ENCODE data around the gene SLC10A7.

SLC10A7 gene

DNA sequence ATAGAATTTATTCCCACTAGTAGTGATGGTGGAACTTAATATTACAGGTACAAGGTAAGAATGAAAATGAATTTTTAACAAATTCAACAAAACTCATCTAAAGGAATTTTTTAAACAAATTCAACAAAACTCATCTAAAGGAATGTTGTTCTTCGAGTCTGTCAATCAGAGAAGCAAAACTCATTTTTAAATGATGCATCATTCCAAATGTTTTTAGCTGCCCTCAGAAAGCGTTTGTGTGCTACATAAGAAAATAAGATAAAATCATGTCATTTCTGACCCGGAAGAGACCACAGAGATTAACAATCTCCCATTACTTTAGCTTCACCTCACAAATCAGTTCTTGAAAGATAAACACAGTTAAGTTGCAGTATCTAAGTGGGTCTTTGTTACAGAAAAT is 178.0 kb downstream of the SLC10A7 start:
- no peak for DNase-seq

DNA sequence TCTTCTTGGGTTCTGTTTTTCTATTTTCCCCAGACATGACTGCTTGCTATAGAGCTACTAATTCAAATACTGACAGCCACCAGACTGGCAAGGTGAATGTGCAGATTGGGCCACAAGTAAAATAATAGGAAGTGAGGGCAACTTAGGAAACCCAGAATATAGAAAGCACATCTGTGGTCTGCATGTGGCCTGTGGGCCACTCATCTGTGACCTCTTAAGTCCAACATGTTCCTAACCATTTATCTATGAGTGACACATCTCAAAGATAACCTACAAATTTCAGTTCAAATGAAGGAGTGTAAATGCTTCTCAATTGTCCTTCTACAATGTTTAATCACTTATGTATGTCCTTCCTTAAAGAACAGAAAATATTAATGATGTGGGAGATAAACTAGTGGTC is 178.5 kb downstream of the SLC10A7 start:
- no peak for DNase-seq

DNA sequence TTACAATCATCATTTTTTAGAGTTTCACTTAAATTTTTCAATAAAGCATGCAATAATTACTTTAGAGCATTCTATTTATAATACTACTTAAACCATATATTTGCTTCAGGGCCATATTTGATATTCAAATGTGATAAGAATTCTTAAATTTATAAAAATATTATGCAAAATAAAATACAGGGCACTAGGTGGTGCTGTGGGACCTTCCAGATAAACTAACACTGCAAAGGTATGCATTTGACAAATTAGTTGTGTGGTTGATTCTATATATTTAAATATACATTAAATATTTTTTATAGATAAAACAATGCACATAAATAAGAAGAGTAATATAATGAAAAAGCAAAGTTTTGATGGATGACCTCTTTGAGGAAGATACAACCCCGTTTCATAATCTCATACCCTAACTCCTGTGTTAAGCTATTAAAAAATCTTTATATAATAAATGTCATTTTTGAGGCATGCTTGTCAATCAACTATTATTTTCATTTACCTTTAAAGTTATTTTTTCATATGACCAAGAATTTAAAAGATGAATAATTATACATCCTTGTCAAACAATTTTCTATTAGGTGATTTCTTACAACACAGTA is 179.0 kb downstream of the SLC10A7 start:
- peak; percentile 20 for DNase-seq

DNA sequence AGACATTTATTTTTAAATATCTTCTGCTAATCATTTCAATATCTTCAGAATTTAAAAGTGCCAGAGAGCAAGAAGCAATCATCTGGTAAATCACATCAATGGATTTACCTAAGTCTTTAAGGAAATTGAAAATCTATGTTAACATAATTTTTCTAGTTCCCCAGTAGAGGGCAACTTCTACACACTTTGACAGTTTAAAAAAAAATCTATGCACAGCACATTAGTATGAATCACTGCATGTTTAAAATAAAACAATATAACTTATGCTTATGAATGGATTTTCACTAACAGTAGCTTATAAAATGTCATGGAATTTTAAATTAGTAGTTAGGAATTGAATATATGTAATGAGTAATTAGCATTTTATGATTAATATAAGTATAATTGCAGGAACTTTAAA is 180.9 kb downstream of the SLC10A7 start:
- peak; percentile 3 for DNase-seq

DNA sequence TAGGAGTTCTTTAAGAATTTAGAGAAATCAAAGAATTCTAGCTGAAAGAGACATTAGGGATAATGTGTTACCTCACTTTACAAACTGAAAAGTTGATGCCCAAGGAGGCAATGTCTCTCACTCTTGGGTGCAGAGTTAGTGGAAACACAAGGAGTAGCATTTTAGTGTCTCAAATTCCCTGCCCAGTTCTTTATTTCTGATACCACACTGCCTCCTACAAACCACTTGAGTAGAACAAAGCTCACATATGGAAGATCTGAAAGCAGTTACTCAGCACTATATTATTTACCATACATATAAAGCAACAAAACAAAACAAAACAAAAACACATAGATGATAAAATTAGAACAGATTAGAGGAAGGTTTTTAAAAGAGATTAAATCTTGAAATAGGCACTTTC is 183.2 kb downstream of the SLC10A7 start:
- no peak for DNase-seq

DNA sequence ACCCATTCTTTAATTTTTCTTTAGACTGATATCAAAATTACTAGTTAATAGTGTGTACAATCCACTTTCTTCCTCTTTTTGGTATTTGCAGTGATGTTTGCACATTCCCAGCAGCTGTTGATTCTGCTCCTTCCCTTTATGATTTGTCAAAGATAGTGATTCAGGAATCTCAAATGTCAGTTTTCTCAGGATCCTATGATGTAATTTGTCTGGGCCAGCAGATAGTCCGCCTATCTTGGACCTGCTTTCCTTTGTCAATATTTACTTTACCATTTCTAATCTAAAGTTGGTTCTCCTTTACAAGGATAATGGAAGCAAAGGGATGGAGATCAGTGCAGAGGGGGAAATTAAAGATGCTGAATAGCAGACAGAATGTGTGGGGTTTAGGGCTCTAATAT is 185.3 kb downstream of the SLC10A7 start:
- DNase-seq, result no peak

DNA sequence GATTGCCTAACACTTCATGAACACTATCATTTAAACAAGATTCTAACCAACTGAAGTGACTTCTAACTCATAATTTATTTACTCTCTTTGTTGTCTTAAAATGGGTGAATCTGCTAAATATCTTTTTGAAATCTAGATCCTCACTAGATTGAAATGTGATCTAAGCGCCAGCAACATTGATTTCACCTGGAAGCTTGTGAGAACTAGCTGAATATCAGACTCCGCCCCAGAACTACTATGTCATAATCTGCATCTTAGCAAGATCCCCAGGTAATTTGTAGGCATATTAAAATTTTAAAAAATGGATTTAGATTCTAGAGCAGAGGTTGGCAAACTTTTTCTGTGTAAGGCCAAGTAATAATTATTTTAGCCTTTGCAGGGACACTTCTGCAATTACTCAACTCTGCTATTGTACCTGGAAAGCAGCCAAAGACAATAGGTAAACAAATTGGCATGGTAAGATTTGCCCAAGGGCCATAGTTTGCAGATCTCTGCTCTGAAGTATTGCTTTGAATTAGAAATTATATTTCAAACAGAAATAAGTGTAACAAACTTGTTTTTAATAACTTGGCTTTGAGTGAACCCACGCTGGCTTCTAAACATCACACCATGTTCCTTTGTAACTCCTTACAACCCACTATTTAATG is 185.9 kb downstream of the SLC10A7 start:
- no peak for DNase-seq

DNA sequence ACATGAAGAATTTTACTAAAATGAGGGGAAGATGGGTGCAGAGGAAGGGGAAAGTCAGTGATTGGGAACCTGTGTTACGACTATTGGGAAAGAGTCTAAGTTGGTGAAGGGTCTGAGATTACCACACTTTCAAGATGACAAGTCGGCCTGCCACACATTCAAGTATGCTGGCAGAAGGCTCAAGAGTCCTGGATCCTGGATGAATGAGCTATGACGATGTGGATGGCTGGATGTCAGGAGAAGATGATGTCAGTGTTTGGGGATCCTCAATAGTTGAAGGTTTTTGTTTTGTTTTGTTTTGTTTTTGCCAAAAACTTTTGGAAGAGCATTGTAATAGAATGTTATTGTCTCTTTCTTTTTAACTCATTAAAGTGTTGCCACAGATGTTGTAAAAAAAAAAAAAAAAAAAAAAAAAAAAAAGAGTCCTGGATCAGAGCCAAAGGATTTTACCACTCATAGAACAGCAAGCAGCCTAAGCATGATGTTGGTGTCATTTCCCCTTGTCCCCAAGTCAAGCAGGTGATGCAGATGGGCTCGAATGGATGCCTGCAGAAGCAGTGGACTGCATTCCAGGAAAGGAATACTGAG is 186.8 kb downstream of the SLC10A7 start:
- no peak for DNase-seq

DNA sequence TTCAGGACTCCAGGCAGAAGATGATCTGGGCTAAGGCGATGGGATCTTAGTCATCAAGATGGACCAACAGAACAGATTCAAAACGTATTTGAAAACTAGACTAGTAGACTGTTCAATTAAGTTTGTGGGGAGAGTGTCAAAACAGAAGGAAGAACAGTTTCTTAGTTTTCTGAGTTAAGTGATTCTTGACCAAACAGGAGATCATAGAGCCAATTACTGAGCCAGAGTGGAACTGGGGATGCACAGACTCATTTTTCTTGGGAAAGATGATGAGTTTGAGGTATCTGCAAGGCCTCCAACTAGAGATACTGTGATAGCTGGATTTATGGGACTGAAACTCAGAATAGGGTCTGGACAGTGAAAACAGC is 187.9 kb downstream of the SLC10A7 start:
- no peak for DNase-seq

DNA sequence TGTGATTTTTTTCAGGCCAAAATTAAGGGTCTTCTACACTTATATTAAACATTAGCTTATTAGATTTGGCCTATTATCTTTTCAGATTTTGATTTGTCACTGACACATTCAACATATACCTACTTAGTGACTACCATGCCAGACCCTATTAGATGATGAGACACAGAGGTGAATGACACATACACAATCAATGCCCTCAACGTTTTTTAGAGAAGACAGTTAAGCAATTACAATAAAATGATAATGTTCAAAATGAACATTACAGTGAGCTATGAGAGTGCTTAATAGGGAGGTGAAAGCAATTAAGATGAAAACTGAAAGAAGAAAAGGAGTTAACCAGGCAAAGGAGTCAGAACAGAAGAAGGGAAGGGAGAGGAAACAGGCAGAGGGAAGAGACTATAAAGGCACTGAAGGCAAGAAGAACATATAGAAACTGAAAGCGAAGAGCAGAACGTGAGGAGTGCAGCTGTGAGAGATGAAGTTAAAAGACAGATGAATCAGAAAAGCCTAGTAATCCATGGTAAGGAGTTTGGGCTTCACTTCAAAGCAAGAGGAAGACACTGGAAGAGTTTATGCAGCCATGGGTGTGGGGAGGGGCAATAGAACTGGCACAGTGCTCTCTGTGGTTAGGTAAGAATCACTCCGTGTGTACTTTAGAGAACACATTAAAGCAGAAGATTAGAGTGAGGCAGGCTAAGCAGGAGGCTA is 188.4 kb downstream of the SLC10A7 start:
- peak; percentile 57 for DNase-seq

DNA sequence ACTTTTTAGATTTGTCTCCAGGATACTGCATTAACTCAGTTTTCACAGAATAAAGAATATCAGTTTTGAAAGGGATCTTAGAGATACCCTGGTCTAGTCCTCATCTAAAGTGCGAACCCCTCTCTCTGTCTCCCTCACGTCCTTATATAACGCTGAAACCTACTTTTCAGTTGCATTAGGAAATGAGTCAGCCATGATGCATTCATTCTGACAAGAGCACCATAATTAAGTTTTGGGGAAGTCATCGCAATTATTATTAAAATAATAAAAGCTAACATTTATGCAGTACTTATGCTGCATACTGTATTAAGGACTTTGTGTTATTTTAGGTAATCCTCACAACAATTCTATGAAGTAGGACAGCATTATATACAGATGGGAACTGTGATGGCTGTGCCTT is 191.3 kb downstream of the SLC10A7 start:
- no peak for DNase-seq

DNA sequence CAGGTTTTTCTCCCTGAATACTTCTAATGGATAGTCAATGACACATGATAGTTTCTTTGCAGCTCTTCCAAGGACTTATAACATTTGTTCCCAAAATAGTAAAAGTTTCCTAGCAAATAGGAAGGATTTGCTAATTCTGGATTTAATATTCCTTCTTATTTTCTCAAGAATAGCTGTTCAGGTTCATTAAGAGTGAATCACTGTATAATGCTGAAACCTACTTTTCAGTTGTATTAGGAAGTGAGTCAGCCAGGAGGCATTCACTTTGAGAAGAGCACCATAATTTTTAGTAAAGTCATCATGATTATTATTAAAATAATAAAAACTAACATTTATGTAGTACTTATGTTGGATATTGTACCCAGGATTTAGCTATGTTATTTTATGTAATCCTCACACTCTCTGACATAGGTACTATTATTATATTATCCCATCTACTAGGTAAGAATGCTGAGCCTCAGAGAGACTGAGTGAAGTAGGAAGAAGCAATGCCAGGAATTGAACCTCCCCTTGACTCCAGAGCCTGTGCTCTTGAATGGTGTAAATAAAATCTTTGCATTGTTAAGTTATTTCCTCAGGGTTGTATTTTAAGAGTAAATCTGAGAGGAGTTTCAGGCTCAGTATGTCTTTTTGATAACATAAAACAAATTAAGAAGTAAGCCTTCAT is 192.6 kb downstream of the SLC10A7 start:
- DNase-seq, result no peak

DNA sequence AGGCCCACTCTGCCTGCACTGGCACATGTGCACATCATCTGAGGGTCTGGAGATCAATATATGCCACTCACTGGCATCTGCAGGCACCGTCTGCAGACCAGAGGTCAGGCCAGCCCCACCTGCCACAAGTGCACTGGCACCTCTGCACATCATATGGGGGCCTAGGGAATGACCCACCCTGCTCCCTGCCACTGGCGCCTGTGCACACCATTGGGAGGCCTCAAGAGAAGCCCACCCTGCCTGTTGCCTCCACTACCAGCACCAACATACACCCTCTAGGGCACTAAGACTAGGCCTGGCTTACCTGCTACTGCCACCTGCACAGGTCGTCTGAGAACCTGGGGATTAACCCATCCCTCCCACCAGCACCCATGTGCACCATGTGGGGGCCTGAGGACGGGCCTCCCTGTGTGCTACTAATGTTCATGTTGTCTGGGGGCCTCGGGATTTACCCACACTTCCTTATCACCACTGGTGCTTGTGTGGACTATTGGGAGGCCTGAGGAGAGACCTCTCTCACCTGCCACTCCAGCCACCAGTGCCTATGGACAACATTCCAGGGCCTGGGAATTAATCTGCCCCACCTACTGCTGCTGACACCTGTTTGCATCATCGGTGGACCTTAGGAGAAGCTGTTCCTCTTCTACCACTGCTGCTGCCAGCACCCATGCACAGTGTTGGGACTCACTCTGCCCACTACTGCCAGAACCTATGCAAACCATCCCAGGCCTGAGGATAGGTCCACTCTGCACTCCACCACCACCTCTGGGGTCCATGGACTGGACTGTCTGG is 193.7 kb downstream of the SLC10A7 start:
- no peak for DNase-seq

DNA sequence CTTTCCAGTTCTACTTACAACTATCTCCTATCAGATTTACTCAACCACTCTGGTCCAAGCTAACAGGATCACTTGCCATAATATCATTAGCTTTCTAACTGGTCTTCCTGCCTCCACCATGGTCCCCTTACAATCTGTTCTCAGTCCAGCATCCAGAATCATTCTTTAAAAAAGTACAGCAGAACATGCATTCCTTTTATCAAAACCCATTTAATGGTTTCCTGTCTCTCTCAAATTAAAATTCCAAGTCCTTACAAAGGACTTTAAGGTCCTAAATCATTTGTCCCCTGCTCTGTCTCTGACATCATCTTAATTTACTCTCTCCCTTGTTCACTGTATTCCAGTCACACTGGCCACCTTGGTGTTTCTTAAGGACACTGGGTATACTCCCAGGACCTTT is 202.8 kb downstream of the SLC10A7 start:
- DNase-seq, result no peak

DNA sequence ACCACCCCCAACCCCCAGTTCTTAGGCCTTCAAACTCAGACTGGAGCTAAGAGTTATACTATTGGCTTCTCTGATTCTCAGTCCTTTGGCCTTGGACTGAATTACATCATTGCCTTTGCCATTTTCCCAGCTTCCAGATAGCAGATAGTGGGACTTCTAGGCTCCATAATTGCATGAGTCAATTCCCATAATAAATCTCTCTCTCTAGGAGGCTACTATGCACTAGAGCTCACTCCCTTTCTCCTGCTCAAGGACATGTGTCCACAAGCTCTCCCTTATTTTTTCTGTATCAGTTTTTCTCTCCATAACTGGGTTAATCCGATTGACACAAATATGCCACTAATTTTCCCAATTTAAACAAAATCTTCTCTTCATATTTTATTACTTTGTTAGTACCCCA is 204.0 kb downstream of the SLC10A7 start:
- no peak for DNase-seq

DNA sequence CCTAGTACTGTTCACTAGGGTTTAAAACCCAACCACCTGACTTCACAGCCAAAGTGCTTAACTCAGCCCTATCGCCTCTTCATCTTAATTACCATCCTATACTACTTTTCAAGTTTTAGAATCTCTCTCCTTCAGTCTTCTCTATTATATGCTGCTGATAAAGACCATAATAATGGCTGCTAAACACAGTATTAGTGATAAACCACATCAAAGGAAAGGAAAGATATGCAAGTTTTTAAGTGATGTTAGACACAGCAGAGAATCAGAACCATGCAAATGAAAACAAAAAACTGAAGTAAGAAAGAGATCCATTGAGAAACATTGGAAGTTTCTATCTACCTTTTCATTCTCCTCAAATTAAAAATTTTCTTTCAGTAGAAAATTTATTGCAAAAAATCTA is 206.6 kb downstream of the SLC10A7 start:
- DNase-seq, result no peak

DNA sequence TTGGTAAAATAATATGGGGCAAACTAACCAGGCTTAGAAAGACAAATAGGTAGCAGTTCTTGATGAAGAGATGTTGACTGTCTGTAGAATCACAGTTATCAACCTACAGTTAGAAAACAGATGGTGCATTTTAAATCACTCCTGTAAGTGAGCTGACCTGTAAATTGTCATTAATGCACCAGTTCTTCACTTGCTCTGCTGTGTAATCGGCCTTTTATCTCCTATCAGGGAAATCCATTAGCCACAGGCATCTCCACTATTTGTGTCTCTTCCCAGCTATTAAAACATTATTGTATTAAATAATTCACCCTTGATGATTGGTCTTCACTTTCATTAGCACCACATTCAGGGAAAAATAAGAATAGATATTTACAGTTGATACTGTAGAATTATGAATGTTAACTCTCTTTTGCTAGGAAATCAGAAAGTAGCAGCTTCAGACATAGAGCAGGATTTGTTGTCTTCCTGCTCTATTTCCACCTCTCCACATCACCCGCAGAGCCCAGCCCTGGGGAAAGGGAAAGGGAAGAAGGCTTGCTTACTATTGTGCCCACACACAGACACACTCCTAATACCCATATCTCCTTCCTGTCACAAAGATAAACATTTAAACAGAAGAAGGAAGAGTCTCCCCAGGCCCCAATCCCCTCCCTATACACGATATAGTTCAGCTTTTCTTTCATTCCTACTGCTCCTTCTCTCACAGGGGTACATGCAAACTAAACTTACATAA is 210.3 kb downstream of the SLC10A7 start:
- no peak for DNase-seq

DNA sequence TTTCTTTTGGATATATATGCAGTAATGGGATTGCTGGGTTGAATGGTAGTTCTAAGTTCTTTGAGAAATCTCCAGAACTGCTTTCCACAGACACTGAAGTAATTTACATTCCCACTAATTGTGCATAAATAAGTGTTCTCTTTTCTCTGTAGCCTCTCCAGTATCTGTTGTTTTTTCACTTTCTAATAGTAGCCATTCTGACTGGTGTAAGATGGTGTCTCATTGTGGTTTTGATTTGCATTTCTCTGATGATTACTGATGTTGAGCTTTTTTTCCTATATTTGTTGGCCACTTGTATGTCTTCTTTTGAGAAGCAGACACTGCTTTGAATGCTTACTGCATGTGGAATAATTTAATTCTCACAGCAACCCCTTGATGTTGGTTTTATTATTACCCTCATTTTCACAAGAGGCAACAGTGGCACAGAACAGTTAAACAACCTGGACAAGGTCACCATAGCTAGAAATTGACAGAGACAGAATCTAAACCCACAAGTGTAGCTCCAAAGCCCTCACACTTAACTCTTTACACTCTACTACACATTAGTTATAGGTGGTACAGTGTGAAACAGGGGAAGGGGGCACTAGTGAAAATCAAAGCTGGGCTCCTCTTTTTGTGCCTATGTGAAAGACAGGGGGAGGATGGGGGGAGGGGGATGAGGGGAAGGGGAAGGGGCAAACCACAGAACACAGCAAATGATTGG is 211.3 kb downstream of the SLC10A7 start:
- no peak for DNase-seq

DNA sequence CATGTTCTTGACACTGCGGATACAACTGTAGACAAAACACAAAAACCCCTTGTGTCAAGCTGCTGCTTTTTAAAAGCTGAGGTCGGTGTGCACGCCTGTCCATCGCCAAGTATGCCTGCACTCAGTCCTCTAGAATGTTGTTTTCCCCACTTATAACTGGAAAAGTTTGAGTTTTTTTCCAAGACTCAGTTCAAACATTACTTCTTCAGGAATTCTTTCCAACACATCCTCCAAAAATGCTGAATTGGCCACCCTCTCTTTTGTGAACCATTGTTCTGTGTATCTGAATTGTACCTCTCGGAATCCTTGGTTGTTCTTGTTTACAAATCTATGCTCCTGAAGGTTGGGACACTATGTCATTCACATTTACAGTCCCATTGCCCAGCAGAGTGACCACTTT is 212.8 kb downstream of the SLC10A7 start:
- DNase-seq, result no peak

DNA sequence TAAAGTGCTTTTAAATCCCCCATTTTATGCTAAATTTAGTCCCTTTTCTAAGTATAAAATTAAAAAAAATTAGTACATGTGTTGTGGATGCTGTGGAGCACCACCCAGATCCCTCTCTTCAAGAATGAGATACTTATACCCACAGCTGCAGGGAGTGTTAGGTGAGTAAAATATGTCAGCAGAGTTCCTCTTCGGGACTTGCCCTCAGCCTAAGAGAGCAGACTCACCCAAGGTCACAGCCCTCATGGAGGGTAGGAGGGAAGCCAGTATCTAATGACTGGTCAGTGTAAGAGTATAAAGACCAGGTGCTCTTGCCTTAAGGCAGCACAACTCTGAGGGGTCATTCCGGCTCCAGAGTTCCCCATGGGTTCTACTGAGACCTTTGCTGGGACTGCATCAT is 218.9 kb downstream of the SLC10A7 start:
- DNase-seq, result no peak

DNA sequence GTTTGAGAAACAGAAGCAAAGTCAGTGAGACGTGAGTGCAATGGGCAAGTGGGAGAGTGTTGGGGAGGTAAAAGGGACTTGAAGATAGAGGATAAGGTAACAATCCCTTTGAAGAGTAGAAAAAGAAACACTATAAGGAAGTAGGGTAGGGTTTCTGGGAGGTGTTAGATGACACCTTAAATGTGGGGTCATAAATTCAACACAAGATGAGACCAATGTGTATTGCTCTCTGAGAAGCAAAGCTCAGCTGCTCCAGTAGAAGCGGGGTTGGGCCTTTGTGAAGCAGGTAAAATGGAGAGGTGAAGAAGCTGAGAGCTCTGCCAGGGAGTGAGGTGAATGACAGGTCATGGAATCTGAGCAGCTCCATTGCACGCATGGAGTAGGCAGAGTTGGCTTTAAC is 222.1 kb downstream of the SLC10A7 start:
- DNase-seq, result no peak

DNA sequence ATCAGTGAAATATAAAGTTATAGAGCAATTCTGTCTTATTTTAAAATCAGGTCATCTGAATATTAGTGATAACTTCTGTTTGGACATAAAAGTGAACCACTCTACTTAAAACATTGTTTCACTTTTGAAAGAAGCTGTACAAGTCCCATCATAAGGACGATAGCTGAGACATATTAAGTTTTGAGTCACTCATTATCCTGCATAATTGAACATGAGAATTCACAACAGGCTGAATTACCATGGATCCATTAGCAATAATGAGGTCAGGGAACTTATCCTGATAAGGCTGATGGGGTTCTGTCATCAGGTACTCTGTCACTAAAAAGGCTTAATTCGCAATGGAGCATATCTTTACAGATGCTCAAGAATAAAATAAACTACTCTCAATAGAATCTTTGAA is 227.0 kb downstream of the SLC10A7 start:
- DNase-seq, result no peak

Measured in RPMI8226 (cell line).